ENCODE measurements around the gene SIGLEC14.
A peak's percentile ranks its signal among the peaks of the same experiment; 100 is the strongest.

Gene SIGLEC14

DNA sequence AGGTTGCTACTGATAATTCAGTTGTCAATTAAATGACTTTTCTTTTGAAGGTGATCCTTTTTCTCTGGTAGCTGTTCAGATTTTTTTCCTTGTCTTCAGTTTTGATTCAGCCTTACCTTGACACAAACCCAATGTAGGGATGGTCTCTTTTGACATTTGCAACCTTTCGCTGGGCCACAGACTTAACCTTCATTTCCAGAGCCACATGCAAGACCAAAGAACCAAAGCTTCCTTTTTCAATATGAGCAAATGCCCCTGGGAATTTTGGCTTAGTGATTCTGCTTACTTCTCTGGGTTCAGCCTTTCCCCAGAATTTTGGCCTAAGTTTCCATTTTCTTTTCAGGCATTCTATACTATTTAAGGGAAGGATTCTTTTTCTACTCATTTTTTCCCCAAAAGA lies 36.0 kb downstream of the SIGLEC14 start:
- no peak for DNase-seq

GRCh38 chr19:51607920-51608562 lies 38.6 kb downstream of the SIGLEC14 start:
- DNase-seq = peak; percentile 61

GRCh38 chr19:51607077-51607476 lies 39.5 kb downstream of the SIGLEC14 start:
- no peak for DNase-seq

GRCh38 chr19:51602189-51602854 lies 44.3 kb downstream of the SIGLEC14 start:
- no peak for DNase-seq

GRCh38 chr19:51600940-51601580 lies 45.6 kb downstream of the SIGLEC14 start:
- no peak for DNase-seq

DNA sequence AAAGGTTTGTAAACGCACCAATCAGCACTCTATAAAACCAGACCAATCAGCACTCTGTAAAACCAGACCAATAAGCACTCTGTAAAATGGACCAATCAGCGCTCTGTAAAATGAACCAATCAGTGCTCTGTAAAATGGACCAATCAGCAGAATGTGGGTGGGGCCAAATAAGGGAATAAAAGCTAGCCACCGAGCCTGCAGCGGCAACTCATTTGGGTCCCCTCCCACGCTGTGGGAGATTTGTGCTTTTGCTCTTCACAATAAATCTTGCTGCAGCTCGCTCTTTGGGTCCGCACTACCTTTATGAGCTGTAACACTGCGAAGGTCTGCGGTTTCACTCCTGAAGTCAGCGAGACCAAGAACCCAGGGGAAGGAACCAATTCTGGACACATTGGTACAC lies 47.5 kb downstream of the SIGLEC14 start:
- no peak for DNase-seq

DNA sequence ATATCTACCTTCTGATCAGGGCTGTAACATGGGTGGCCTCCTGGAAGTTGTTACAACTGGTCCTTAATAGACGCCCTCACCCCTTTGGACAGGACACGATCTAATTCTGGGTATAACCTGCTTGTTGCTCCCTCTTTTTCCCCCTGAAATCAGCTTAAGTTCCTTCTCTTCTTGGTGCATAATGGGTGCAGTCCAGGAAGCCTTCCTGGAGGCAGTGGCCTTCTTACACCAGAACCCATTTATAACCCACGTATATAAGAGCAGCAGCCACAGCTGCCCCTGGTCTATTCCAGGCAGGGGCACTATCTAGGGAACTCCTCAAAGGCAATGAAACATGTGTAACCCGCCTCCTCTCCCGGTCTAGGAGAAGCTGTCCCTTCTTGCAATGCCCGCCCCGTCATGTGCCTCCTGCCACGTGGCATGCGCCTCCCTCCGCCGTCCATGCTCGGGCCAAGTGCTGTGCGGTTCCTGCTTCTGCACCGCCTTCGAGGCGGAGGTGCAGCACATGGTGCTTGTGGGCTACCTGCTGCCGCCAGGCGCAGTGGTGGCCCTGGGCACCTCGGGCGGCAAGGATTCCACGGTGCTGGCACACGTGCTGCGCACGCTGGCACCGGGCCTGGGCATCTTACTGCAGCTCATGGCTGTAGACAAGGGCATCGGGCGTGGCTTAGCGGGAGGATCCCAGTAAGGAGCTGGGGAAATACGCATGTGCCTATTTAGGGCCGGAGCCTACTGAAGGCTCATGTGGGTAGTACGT lies 48.3 kb downstream of the SIGLEC14 start:
- DNase-seq = no peak

GRCh38 chr19:51595190-51596175 lies 51.1 kb downstream of the SIGLEC14 start:
- DNase-seq = no peak

DNA sequence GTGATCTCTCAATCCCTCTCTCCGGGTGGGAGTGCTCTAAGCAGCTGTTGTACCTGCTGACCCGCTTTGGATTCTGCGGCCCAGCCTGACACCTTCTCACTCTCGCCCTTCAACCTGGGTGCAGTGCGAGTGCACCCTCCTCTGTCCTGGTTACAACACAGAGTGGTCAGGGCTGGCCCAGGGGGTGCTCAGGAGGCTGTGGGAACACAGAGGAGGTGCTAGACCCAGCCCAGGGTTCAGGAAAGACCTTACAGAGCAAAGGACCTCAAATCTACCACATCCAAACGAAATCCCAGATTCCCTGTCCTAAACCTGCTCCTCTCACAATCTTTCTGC lies 51.9 kb downstream of the SIGLEC14 start:
- DNase-seq = no peak

GRCh38 chr19:51593969-51594773 lies 52.5 kb downstream of the SIGLEC14 start:
- DNase-seq = peak; percentile 97

GRCh38 chr19:51593138-51593890 lies 53.3 kb downstream of the SIGLEC14 start:
- no peak for DNase-seq
